Left renal pelvis (tissue), 4 donors: Measurements from ENCODE around the gene A3GALT2. TPM values are rescaled to one million over a fixed set of nuclear protein-coding genes. Genes with fewer than 3 reads are reported as not detected.

ENCODE experiments used
- DNase-seq, 4 donors: peaks; one replicate each; pipeline ENCODE4 v3.0.0-alpha.2; 2013; ENCODE audit warnings: low read depth in 4 of 4, low spot score in 3 of 4
- polyA plus RNA-seq, 4 donors: library from polyadenylated mRNA; unstranded; fragments of 120-200 nt; gene quantifications; one replicate each; pipeline ENCODE4 v1.2.1, GENCODE V29; 2013; ENCODE audit not compliant: insufficient read length in 4 of 4

The A3GALT2 gene
- polyA plus RNA-seq, 4 donors: 0.12 TPM; not detected in 3

GRCh38 chr1:33275195-33275594 lies 45.7 kb downstream of the A3GALT2 start:
- DNase-seq: no peak

GRCh38 chr1:33274446-33274845 lies 46.5 kb downstream of the A3GALT2 start:
- DNase-seq: no peak

- no peak for DNase-seq
Measured at GRCh38 chr1:33273961-33274371, 46.9 kb downstream of the A3GALT2 start.

GRCh38 chr1:33273406-33273805 lies 47.5 kb downstream of the A3GALT2 start:
- no peak for DNase-seq

GRCh38 chr1:33272930-33273329 lies 48.0 kb downstream of the A3GALT2 start:
- no peak for DNase-seq

- no peak for DNase-seq
Measured at GRCh38 chr1:33272509-33272908, 48.4 kb downstream of the A3GALT2 start.

GRCh38 chr1:33271666-33272505 lies 49.0 kb downstream of the A3GALT2 start:
- DNase-seq: no peak

GRCh38 chr1:33270808-33271465 lies 50.0 kb downstream of the A3GALT2 start:
- DNase-seq: no peak

- no peak for DNase-seq
Measured at GRCh38 chr1:33270379-33270778, 50.5 kb downstream of the A3GALT2 start.

- DNase-seq: no peak
Measured at GRCh38 chr1:33269621-33270020, 51.3 kb downstream of the A3GALT2 start.

GRCh38 chr1:33268927-33269610 lies 51.8 kb downstream of the A3GALT2 start:
- no peak for DNase-seq

GRCh38 chr1:33268457-33268856 lies 52.4 kb downstream of the A3GALT2 start:
- no peak for DNase-seq

GRCh38 chr1:33267468-33268205 lies 53.3 kb downstream of the A3GALT2 start:
- DNase-seq: no peak

- DNase-seq: no peak
Measured at GRCh38 chr1:33266766-33267165, 54.1 kb downstream of the A3GALT2 start.

GRCh38 chr1:33265780-33266605 lies 54.9 kb downstream of the A3GALT2 start:
- no peak for DNase-seq

GRCh38 chr1:33263890-33264504 lies 56.9 kb downstream of the A3GALT2 start:
- DNase-seq: no peak

GRCh38 chr1:33261344-33261743 lies 59.6 kb downstream of the A3GALT2 start:
- no peak for DNase-seq

GRCh38 chr1:33260439-33260838 lies 60.5 kb downstream of the A3GALT2 start:
- no peak for DNase-seq

- DNase-seq: no peak
Measured at GRCh38 chr1:33259879-33260278, 61.0 kb downstream of the A3GALT2 start.
